Neural cell (in vitro differentiated cells): ENCODE results near the gene CLCA4. TPM values are rescaled to one million over a fixed set of nuclear protein-coding genes. Genes with fewer than 3 reads are reported as not detected.

Source experiments
- H2AFZ ChIP-seq: fragments of 200-600, 300-800 bp; sonication (generic), shearing (Covaris generic); 2 replicates; pipeline ENCODE4 v1.6.0; 2014; ENCODE audit warnings: low read depth, mild to moderate bottlenecking, antibody characterized with exemption, low read length, moderate library complexity
- H3F3A ChIP-seq: fragments of 200-600 bp; shearing (Covaris generic); 2 replicates; pipeline ENCODE4 v1.6.1; 2016; ENCODE audit warnings: mild to moderate bottlenecking, moderate library complexity, mixed read lengths, antibody characterized with exemption, low read length; ENCODE audit not compliant: insufficient read depth, poor library complexity, severe bottlenecking
- H3K27ac ChIP-seq: fragments of 200-600, 300-800 bp; sonication (generic), shearing (Covaris generic); 2 replicates; pipeline ENCODE4 v1.5.1; 2014; ENCODE audit warnings: mild to moderate bottlenecking, low read length, moderate library complexity
- H3K27me3 ChIP-seq: fragments of 300-800, 200-600 bp; sonication (generic), shearing (Covaris generic); 2 replicates; pipeline ENCODE4 v1.6.0; 2014; ENCODE audit warnings: mild to moderate bottlenecking, low read depth, low read length, moderate library complexity; ENCODE audit not compliant: insufficient read depth
- H3K36me3 ChIP-seq: fragments of 300-800, 200-600 bp; sonication (generic), shearing (Covaris generic); 2 replicates; pipeline ENCODE4 v1.5.1; 2014; ENCODE audit warnings: mild to moderate bottlenecking, antibody characterized with exemption, low read length, moderate library complexity; ENCODE audit not compliant: insufficient read depth
- H3K4me2 ChIP-seq: fragments of 300-800, 200-600 bp; sonication (generic), shearing (Covaris generic); 2 replicates; pipeline ENCODE4 v1.6.0; 2014; ENCODE audit warnings: mild to moderate bottlenecking, low read length
- H3K4me3 ChIP-seq: fragments of 300-800, 200-600 bp; sonication (generic), shearing (Covaris generic); 2 replicates; pipeline ENCODE4 v1.5.1; 2014; ENCODE audit warnings: mild to moderate bottlenecking, low read length, moderate library complexity
- H3K79me2 ChIP-seq: fragments of 200-600 bp; shearing (Covaris generic); replicated peaks from 2 replicates; pipeline ENCODE4 v1.6.0; 2014; ENCODE audit warnings: mild to moderate bottlenecking, low read length, moderate library complexity; ENCODE audit not compliant: insufficient read depth
- H3K9ac ChIP-seq: fragments of 300-800, 200-600 bp; sonication (generic), shearing (Covaris generic); 2 replicates; pipeline ENCODE4 v1.6.1; 2016; ENCODE audit warnings: mild to moderate bottlenecking, low read length, mixed read lengths
- H3K9me2 ChIP-seq: fragments of 200-600 bp; shearing (Covaris generic); 2 replicates; pipeline ENCODE4 v1.6.1; 2016; ENCODE audit warnings: mild to moderate bottlenecking, low read length, mixed read lengths; ENCODE audit not compliant: insufficient read depth
- H3K9me3 ChIP-seq: fragments of 200-600, 300-800 bp; sonication (generic), shearing (Covaris generic); 2 replicates; pipeline ENCODE4 v1.6.1; 2016; ENCODE audit warnings: mild to moderate bottlenecking, mixed run types, low read length, moderate library complexity, mixed read lengths
- H4K20me1 ChIP-seq: fragments of 200-600 bp; shearing (Covaris generic); 2 replicates; pipeline ENCODE4 v1.6.1; 2016; ENCODE audit warnings: mild to moderate bottlenecking, mixed run types; ENCODE audit not compliant: insufficient read depth
- CTCF ChIP-seq: fragments of 450-650 bp; IDR thresholded peaks from 2 replicates; pipeline ENCODE4 v1.5.1; 2014; ENCODE audit warnings: antibody characterized with exemption, mild to moderate bottlenecking, moderate library complexity; ENCODE audit not compliant: poor library complexity, severe bottlenecking
- EP300 ChIP-seq: fragments of 450-650 bp; conservative IDR thresholded peaks from 2 replicates; pipeline ENCODE4 v1.6.1; 2014; ENCODE audit warnings: antibody characterized with exemption, mild to moderate bottlenecking, moderate library complexity; ENCODE audit not compliant: poor library complexity, severe bottlenecking
- EZH2 ChIP-seq: fragments of 200-600, 300-800 bp; shearing (Covaris generic), sonication (generic); IDR thresholded peaks from 2 replicates; pipeline ENCODE4 v1.6.1; 2014; ENCODE audit warnings: antibody characterized with exemption, low read length, borderline replicate concordance, mild to moderate bottlenecking; ENCODE audit not compliant: insufficient read depth, poor library complexity, severe bottlenecking
- MXI1 ChIP-seq: fragments of 450-650 bp; conservative IDR thresholded peaks from 2 replicates; pipeline ENCODE4 v1.6.1; 2014; ENCODE audit warnings: antibody characterized with exemption, mild to moderate bottlenecking; ENCODE audit not compliant: poor library complexity, severe bottlenecking
- POLR2AphosphoS5 ChIP-seq: IDR thresholded peaks from 2 replicates; pipeline ENCODE4 v1.6.1; 2012
- RAD21 ChIP-seq: fragments of 450-650 bp; conservative IDR thresholded peaks from 2 replicates; pipeline ENCODE4 v1.6.1; 2014; ENCODE audit warnings: antibody characterized with exemption, mild to moderate bottlenecking, moderate library complexity
- REST ChIP-seq: IDR thresholded peaks from 2 replicates; pipeline ENCODE4 v1.6.1; 2012; ENCODE audit warnings: borderline replicate concordance
- SMC3 ChIP-seq: fragments of 450-650 bp; conservative IDR thresholded peaks from 2 replicates; pipeline ENCODE4 v1.6.1; 2014; ENCODE audit warnings: antibody characterized with exemption, mild to moderate bottlenecking, moderate library complexity; ENCODE audit not compliant: poor library complexity
- TAF1 ChIP-seq: IDR thresholded peaks from 2 replicates; pipeline ENCODE4 v1.6.1; 2012; ENCODE audit warnings: low read depth
- polyA plus RNA-seq: library from polyadenylated mRNA; depleted of rRNA; stranded (reverse); fragments of >200 nt; gene quantifications from 2 replicates; pipeline ENCODE4 v1.2.3, GENCODE V29; 2014

The CLCA4 gene
- polyA plus RNA-seq, 1 donor from 2014 or later: not detected

GRCh38 chr1:86563849-86564248 is 17.0 kb downstream of the CLCA4 start:
- Histone ChIP-seq H3K4me2 (no peak overlapping the region), H3K9ac (no peak overlapping the region), H2AFZ (no peak overlapping the region), H3K27me3 (no peaks in the 10 kb centered on the region), H3K79me2 (no peaks in the 10 kb centered on the region), H3K9me3 (no peaks in the 10 kb centered on the region), H3K9me2 (no peaks in the 10 kb centered on the region), H3K27ac (no peak overlapping the region), H3K36me3 (no peaks in the 10 kb centered on the region), H3K4me3 (no peak overlapping the region), H3F3A (no peaks in the 10 kb centered on the region), H4K20me1 (no peaks in the 10 kb centered on the region)
- TF ChIP-seq SMC3 (no peak), POLR2AphosphoS5 (no peak), RAD21 (no peak), TAF1 (no peak), REST (no peak), CTCF (no peak)

GRCh38 chr1:86567341-86567740 is 20.5 kb downstream of the CLCA4 start:
- H3K79me2 ChIP-seq: no peaks in the 10 kb centered on the region
- no peak overlapping the region for H2AFZ ChIP-seq
- no peak overlapping the region for H3K9ac ChIP-seq
- H3K36me3 ChIP-seq: no peaks in the 10 kb centered on the region
- H3K4me2 ChIP-seq: no peak overlapping the region
- no peaks in the 10 kb centered on the region for H4K20me1 ChIP-seq
- H3K27ac ChIP-seq: no peak overlapping the region
- no peak overlapping the region for H3K4me3 ChIP-seq
- TF ChIP-seq EZH2: no peak
- no peak for TF ChIP-seq CTCF
- TF ChIP-seq EP300: no peak
- TF ChIP-seq TAF1: no peak
- no peak for TF ChIP-seq RAD21
- TF ChIP-seq POLR2AphosphoS5: no peak
- TF ChIP-seq MXI1: no peak
- no peak for TF ChIP-seq SMC3
- no peak for TF ChIP-seq REST
- H3K9me2 ChIP-seq: no peaks in the 10 kb centered on the region
- H3K27me3 ChIP-seq: no peaks in the 10 kb centered on the region
- no peaks in the 10 kb centered on the region for H3K9me3 ChIP-seq
- H3F3A ChIP-seq: no peaks in the 10 kb centered on the region
